Cardiac septum (tissue), 1 donor: ENCODE results near the gene EOLA2. TPM values are rescaled to one million over a fixed set of nuclear protein-coding genes. Genes with fewer than 3 reads are reported as not detected.
"Not testable (repeated sequence)": the region's sequence is repeated elsewhere in the genome, so short reads cannot be mapped to it uniquely, and the experiment has no call there.

ENCODE experiments used
- DNase-seq: peaks from one replicate; pipeline ENCODE4 v3.0.0-alpha.2; 2020; ENCODE audit warnings: low spot score
- intact Hi-C: fragments of 100-400 bp; cut with DNase I; formaldehyde crosslinking; loops from one replicate; pipeline ENCODE4 v1.14.0; 2022
- long read RNA-seq: library from polyadenylated mRNA; unstranded; transcript quantifications from one replicate; pipeline ENCODE4 v2.0.0, GENCODE V29; 2021
- total RNA-seq: library from RNA; stranded (reverse); fragmentation: NEBNext Ultra II Directional; extraction: Animal tissue kit (Norgen Biotek cat#: 25700); gene quantifications from one replicate; pipeline ENCODE4 v1.2.1, GENCODE V29; 2021
- donor health status: DM: no; HTN: no; CAD: no.

Gene EOLA2
- 23.7 TPM for total RNA-seq
- long read RNA-seq, transcript CXorf40B-203 (5 exons, 1,653 nt): major isoform, 9 of 20 reads
- long read RNA-seq, partial matches to known transcripts: 6 of 20 reads
- long read RNA-seq, other reads (novel, unspliced or antisense): 4 of 20 reads

DNA sequence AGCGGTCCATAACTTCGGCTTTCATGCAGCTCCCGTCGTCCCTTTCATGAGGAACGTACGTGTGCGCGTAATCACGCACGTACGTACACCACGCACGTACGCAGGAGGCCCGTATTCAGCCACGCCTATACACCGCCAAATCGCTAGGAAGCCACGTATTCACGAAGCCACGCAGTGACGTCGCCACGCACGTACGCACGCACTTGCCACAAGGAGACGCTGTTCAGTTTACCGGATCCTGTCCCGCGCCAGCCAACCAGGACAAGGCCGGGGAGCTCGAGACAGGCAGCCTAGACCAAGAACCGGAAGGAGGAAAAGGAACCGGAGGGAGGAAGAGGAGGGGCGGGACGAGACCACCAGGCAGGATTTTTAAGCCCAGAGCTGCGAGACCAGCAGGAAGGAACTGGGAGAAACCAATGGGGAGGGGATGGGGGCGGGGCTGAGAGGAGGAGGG, at the start of gene EOLA2:
Gene EOLA2 (minus strand): TSS at position 65 of the 454 bp plus-strand sequence. CDS start 4,617 bp downstream, outside the sequence.
- DNase-seq: peak; percentile 97
- intact Hi-C loops: no loop called here

DNA sequence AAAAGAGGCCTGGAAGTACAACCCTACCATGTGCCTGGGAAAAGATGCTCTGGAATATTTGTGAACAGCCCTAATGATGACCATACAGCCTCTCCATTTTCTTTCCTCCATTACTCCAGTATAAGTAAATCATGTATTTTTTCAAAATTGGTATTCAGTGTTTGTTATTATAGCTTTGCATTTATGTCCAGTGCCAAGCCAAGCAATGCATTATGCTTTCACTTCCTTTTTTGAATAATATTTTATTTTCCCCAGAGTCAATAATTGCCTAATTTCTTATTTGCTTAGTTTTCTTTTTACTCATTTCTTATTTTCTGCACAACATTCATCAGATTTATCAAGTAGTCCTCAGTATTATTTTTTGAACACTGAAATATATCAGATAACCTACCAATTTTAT, 49.3 kb upstream of the EOLA2 start:
- intact Hi-C loops: no loop called here
- no peak for DNase-seq

GRCh38 chrX:149984411-149984810, 46.1 kb upstream of the EOLA2 start:
- intact Hi-C loops: no loop called here
- DNase-seq: no peak

DNA sequence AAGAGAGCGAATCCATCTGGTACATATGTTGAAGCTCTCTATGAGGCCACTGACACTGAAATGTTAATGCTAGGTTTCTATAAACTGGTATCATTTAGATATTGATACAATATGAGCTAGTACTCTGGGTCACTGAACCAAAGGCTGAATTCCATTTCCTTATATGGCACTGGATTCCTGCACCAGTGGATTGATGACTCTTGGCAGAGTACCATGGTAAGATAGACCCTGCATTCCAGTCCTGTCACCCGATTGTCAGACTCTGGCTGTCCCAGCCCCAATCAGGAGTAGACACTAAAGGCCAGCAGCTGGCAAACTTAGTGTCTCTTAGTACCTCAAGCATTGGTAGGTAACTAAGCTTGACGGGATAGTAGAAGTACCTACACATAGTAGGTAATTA, 44.0 kb upstream of the EOLA2 start:
- intact Hi-C loops: no loop called here
- DNase-seq: no peak

DNA sequence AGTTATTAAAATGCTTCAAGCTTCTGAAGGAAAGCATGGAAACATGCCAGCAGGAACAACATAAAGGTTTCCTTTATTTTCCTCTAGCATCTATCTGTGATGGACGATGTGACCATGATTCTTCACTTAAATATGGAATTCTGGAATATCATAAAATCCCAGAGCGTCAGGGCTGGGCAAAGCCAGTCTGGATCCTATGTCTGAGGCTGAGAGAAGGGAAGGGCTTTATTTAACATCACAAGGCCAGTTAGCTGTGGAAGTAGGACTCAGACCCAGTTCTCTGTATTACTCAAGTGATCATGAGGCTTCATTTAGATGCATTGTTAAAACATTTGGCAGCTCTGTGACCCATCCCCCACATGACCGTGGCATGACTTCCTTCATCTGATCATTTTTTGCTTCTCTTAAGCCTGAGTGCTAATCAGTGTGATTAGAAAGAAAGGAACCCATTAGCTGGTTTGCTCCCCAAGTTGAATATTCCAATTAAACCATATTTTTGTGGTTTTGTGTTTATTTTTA, 40.9 kb upstream of the EOLA2 start:
- intact Hi-C loops: no loop called here
- no peak for DNase-seq

GRCh38 chrX:149962859-149963757, 24.8 kb upstream of the EOLA2 start:
- DNase-seq: no peak
- intact Hi-C loops: loop anchor here (5.0 to 10.0 kb wide), 3 partner anchors 242 to 522 kb away; partner anchors contain the start of gene MAMLD1

- intact Hi-C loops: loop anchor here (5.0 to 10.0 kb wide), 3 partner anchors 243 to 523 kb away; partner anchors contain the start of gene MAMLD1
- DNase-seq: no peak
These were observed 23.7 kb upstream of the EOLA2 start for GRCh38 chrX:149962010-149962409.

- DNase-seq: no peak
- intact Hi-C loops: loop anchor here (5.0 to 10.0 kb wide), 3 partner anchors 243 to 523 kb away; partner anchors contain the start of gene MAMLD1
These were observed 23.3 kb upstream of the EOLA2 start for GRCh38 chrX:149961572-149961971.

DNA sequence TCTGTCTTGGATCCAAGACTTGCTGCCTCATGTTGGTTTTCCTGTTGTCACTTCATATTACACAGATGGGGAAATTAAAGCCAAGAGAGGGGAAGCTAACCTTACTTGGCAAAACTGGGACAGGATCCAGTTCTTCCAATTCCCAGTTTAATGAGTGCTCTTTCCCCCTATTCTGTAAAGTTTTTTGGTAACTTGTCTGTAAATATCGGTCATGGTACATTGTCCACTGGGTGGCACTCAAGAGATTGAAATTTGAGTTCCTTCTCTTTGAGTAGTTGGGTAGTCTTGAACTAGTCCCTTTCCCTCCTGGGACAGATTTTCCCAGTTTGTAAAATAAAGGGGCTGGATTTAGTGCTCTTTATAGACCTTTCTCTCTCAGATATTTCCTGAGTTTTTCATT, 12.4 kb upstream of the EOLA2 start:
- intact Hi-C loops: loop anchor here (10.0 kb wide), 1 partner anchor 764 kb away; no protein-coding TSS in a partner anchor

DNA sequence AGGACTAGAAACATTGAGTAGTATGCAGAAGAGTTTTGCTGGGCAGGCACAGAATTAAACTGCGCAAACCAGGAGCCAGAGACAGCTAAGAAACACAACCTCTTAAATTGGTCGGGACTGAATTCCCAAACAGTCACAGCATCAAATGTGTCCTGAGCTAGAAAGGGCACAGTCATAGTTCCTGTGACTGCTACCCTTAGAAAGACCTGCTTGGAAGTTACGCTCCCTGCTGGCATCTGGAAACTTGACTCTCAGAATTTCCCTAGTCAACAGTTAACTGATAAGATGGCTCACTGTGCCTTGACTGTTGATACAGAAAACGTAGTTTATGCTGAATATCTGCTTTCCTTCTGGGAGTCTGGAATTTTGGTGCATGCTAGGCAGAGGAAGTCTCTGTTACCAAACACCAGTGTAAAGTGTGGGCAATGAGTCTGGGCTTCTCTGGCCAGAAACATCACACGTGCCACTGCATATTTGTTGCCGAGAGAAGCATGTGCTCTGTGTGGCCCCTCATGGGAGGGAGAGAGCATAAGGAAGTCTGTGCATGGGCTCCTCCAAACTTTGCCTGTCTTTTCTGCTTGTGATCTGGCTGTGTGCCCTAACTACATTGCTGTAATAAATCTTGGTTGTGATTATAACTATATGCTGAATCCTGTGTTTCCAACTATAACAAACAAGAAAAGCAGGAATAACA, 11.6 kb upstream of the EOLA2 start:
- no peak for DNase-seq
- intact Hi-C loops: loop anchor here (10.0 kb wide), 1 partner anchor 765 kb away; no protein-coding TSS in a partner anchor

More for the DNA sequence above, 12.4 kb upstream of the EOLA2 start:
- no peak for DNase-seq

DNA sequence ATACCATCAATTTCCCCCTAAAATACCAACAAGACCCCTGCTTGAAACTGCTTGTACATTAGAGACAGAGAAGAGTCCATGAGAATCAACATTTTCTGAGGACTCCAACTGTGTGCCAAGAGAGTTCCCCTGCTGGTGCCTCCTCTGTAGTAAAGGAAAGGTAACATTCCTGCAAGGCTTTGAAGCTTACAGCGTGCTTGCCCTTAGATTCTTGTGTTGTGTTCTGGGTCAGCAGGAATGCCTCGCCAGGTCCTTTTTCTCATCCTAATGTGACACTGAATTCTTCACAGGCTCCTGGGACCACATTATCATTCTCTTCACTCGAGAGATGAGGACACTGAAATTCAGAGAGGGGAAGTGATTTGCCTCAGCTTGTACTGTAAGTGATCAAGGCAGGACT, 9.7 kb upstream of the EOLA2 start:
- DNase-seq: no peak
- intact Hi-C loops: no loop called here

DNA sequence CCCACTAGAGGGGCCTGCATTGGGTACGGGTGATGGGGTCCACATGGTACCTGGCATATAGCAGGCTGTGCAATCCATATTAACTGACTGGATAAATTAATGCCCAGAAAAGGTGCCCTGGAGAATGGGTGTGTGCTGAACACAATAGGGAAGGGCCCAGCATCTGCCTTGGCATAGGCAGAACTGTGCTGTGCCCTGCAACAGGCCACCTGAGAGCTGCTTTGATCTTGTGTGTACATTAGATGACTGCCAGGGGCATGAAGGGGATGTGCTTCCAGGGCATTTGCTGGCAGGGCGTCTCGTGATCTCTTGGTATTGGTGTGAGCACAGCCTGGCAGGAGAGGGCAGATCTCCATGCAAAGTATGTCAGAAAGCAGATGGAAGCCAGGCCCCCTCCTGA, 8.6 kb upstream of the EOLA2 start:
- DNase-seq, intact Hi-C loops: not testable (repeated sequence)

GRCh38 chrX:149945820-149946219, 7.5 kb upstream of the EOLA2 start:
- DNase-seq, intact Hi-C loops: not testable (repeated sequence)

DNA sequence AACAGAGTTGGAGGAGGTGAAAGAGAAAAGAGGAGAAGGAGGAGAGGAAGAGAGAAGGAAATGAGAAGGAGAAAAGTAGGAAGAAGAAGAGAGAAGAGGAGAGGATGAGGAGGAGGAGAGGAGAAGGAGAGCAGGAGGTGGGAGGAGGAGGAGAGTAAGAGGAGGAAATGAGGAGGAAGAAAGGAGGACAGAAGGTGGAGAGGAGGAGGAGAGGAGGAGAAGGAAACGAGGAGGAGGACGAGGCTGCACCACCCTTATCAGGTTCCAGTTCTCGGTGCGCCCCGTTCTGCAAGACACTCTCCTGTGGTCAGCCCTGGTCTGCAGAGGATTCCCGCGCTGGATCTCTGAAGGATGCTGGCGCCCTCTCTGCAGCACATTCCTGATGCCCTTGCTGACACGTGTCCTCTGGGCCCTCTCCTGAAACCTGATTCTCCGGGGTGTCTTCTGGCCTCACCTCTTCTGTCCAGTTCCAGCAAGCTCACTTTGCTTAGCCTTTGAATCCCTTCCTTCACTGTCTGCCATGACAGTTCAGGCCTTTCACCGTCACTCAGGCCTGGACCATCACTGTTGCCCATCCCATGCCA, 6.9 kb upstream of the EOLA2 start:
- intact Hi-C loops, DNase-seq: not testable (repeated sequence)

- DNase-seq, intact Hi-C loops: not testable (repeated sequence)
These were observed 2.4 kb upstream of the EOLA2 start for GRCh38 chrX:149940674-149941024.

- DNase-seq: peak; percentile 97
- intact Hi-C loops: no loop called here
These were observed 1.8 kb upstream of the EOLA2 start for GRCh38 chrX:149939905-149940673.

DNA sequence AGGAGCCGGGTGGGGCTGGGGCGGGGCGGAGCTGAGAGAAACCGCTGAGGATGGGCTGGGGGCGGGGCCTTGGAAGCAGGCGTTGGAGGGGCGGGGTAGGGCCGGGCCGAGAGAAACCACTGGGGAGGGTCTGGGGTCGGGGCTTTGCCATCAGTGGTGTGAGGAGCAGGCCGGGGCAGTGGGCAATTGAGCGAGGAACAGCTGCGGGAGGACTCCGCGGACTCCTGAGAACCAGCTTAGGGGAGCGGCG, 1.3 kb upstream of the EOLA2 start:
- no peak for DNase-seq
- intact Hi-C loops: no loop called here

- intact Hi-C loops: no loop called here
- peak; percentile 97 for DNase-seq
These were observed 777 bp upstream of the EOLA2 start for GRCh38 chrX:149938881-149939654.
